ENCODE measurements around the gene MAPK8IP2.
"Not testable (repeated sequence)": the region's sequence is repeated elsewhere in the genome, so short reads cannot be mapped to it uniquely, and the experiment has no call there.

DNA sequence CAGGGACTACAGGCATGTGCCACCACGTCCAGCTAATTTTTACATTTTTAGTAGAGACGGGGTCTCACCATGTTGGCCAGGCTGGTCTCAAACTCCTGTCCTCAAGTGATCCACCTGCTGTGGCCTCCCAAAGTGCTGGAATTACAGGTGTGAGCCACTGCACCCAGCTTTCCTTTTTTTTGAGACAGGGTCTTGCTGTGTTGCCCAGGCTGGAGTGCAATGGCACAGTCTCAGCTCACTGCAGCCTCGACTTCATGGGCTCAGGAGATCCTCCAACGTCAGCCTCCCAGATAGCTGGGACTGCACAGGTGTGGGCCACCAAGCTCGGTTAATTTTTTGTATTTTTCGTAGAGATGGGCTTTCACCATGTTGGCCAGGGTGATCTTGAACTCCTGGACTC is 54.1 kb downstream of the MAPK8IP2 start:
- TF ChIP-seq, protein P1, sequence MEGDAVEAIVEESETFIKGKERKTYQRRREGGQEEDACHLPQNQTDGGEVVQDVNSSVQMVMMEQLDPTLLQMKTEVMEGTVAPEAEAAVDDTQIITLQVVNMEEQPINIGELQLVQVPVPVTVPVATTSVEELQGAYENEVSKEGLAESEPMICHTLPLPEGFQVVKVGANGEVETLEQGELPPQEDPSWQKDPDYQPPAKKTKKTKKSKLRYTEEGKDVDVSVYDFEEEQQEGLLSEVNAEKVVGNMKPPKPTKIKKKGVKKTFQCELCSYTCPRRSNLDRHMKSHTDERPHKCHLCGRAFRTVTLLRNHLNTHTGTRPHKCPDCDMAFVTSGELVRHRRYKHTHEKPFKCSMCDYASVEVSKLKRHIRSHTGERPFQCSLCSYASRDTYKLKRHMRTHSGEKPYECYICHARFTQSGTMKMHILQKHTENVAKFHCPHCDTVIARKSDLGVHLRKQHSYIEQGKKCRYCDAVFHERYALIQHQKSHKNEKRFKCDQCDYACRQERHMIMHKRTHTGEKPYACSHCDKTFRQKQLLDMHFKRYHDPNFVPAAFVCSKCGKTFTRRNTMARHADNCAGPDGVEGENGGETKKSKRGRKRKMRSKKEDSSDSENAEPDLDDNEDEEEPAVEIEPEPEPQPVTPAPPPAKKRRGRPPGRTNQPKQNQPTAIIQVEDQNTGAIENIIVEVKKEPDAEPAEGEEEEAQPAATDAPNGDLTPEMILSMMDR (IDR thresholded peaks at IDR 0.05 in 4 of 5, conservative IDR thresholded peaks at IDR 0.05 in 1 of 5) = not testable (repeated sequence)
- not testable (repeated sequence) for TF ChIP-seq POLR2A (IDR thresholded peaks at IDR 0.05)

Measured in gastrocnemius medialis (tissue), 4 donors.